ENCODE data around the gene ADGRD2. TPM values are rescaled to one million over a fixed set of nuclear protein-coding genes. Genes with fewer than 3 reads are reported as not detected.

The ADGRD2 gene
- total RNA-seq, 5 donors from 2014 or later (not counting 1 experiment from before 2014, with no cell fraction given), result not detected

DNA sequence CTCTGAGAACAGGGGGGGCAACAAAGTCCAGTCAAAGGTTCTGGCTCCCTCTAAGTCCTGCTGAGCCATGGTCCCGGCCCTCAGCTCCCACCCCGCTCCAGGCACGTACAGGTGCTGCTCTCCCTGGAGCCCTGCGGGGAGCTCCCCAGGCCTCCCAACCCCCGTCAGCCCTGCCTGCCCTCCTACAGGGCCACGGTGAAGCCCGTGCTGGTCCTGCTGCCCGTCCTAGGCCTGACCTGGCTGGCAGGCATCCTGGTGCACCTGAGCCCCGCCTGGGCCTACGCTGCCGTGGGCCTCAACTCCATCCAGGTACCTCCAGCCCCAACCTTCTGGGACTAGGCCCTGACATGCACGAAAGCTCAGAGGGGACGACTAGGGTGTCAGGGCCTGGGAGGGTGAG is 20.1 kb downstream of the ADGRD2 start:
- no peaks in the 10 kb centered on the region for H3K36me3 Mint-ChIP-seq
- H3K4me1 ChIP-seq (ENCODE audit: control insufficient read depth in 1 of 2, extremely low read depth in 1 of 2, insufficient read depth in 2 of 2, low read length in 2 of 2), result no peaks in the 10 kb centered on the region
- no peak for DNase-seq
- ChIA-PET CTCF (no interaction called here), POLR2A (no interaction called here)
- no peak overlapping the region for H3K27ac Mint-ChIP-seq
- WGBS (ENCODE audit: insufficient coverage), result 83% methylated on average over 12 of the region's 13 CpGs
- H3K27me3 Mint-ChIP-seq, result peaks cover 9 to 27% of the 10 kb centered on the region in 2 donors
- no peaks in the 10 kb centered on the region for H3K9me3 ChIP-seq
- peaks cover 0 to 52% of the 10 kb centered on the region in 2 experiments for H3K27me3 ChIP-seq (replicated peaks in 1 of 2; ENCODE audit: control insufficient read depth in 2 of 2, extremely low read depth in 1 of 2, insufficient read depth in 2 of 2, low read length in 1 of 2)
- H3K4me3 Mint-ChIP-seq, result no peak overlapping the region
- H3K27ac ChIP-seq (ENCODE audit: low read length), result no peak overlapping the region
- no peaks in the 10 kb centered on the region for H3K36me3 ChIP-seq (ENCODE audit: control insufficient read depth in 2 of 2, extremely low read depth in 1 of 2, insufficient read depth in 1 of 2, low read length in 1 of 2)
- no peaks in the 10 kb centered on the region for H3K9me3 Mint-ChIP-seq
- no peaks in the 10 kb centered on the region for H3K4me1 Mint-ChIP-seq
- no peak overlapping the region for H3K4me3 ChIP-seq (ENCODE audit: control insufficient read depth in 1 of 2, extremely low read depth in 1 of 2, low read length in 1 of 2)
- no peak for ATAC-seq (replicated peaks in 1 of 4)

GRCh38 chr9:124470726-124471125 is 20.5 kb downstream of the ADGRD2 start:
- Mint-ChIP-seq H3K4me3 (no peak overlapping the region), H3K4me1 (no peaks in the 10 kb centered on the region), H3K36me3 (no peaks in the 10 kb centered on the region), H3K27ac (no peak overlapping the region), H3K9me3 (no peaks in the 10 kb centered on the region), H3K27me3 (peaks cover 10 to 25% of the 10 kb centered on the region in 2 donors)
- Histone ChIP-seq H3K27me3 (replicated peaks in 1 of 2; ENCODE audit: control insufficient read depth in 2 of 2, extremely low read depth in 1 of 2, insufficient read depth in 2 of 2, low read length in 1 of 2) (peaks cover 0 to 56% of the 10 kb centered on the region in 2 experiments), H3K4me3 (ENCODE audit: control insufficient read depth in 1 of 2, extremely low read depth in 1 of 2, low read length in 1 of 2) (no peak overlapping the region), H3K27ac (ENCODE audit: low read length) (no peak overlapping the region), H3K36me3 (ENCODE audit: control insufficient read depth in 2 of 2, extremely low read depth in 1 of 2, insufficient read depth in 1 of 2, low read length in 1 of 2) (no peaks in the 10 kb centered on the region), H3K9me3 (no peaks in the 10 kb centered on the region), H3K4me1 (ENCODE audit: control insufficient read depth in 1 of 2, extremely low read depth in 1 of 2, insufficient read depth in 2 of 2, low read length in 2 of 2) (no peaks in the 10 kb centered on the region)
- CTCF ChIA-PET, result no interaction called here
- POLR2A ChIA-PET, result no interaction called here
- ATAC-seq (replicated peaks in 1 of 4), result no peak
- WGBS (ENCODE audit: insufficient coverage), result 90% methylated on average over 7 of the region's 7 CpGs
- no peak for DNase-seq

- Histone ChIP-seq H3K9me3 (no peaks in the 10 kb centered on the region), H3K36me3 (ENCODE audit: control insufficient read depth in 2 of 2, extremely low read depth in 1 of 2, insufficient read depth in 1 of 2, low read length in 1 of 2) (no peaks in the 10 kb centered on the region), H3K4me3 (ENCODE audit: control insufficient read depth in 1 of 2, extremely low read depth in 1 of 2, low read length in 1 of 2) (no peak overlapping the region), H3K4me1 (ENCODE audit: control insufficient read depth in 1 of 2, extremely low read depth in 1 of 2, insufficient read depth in 2 of 2, low read length in 2 of 2) (no peaks in the 10 kb centered on the region), H3K27me3 (replicated peaks in 1 of 2; ENCODE audit: control insufficient read depth in 2 of 2, extremely low read depth in 1 of 2, insufficient read depth in 2 of 2, low read length in 1 of 2) (peaks cover 0 to 61% of the 10 kb centered on the region in 2 experiments), H3K27ac (ENCODE audit: low read length) (no peak overlapping the region)
- no peak overlapping the region for H3K27ac Mint-ChIP-seq
- H3K27me3 Mint-ChIP-seq, result peaks cover 10 to 32% of the 10 kb centered on the region in 2 donors
- no peak for ATAC-seq (replicated peaks in 1 of 4)
- no peak overlapping the region for H3K4me3 Mint-ChIP-seq
- H3K36me3 Mint-ChIP-seq, result no peaks in the 10 kb centered on the region
- WGBS (ENCODE audit: insufficient coverage), result 71% methylated on average over 9 of the region's 9 CpGs
- no peak for DNase-seq
- ChIA-PET CTCF (no interaction called here), POLR2A (no interaction called here)
- no peaks in the 10 kb centered on the region for H3K9me3 Mint-ChIP-seq
- no peaks in the 10 kb centered on the region for H3K4me1 Mint-ChIP-seq
Measured at GRCh38 chr9:124471761-124472160, 21.5 kb downstream of the ADGRD2 start.

DNA sequence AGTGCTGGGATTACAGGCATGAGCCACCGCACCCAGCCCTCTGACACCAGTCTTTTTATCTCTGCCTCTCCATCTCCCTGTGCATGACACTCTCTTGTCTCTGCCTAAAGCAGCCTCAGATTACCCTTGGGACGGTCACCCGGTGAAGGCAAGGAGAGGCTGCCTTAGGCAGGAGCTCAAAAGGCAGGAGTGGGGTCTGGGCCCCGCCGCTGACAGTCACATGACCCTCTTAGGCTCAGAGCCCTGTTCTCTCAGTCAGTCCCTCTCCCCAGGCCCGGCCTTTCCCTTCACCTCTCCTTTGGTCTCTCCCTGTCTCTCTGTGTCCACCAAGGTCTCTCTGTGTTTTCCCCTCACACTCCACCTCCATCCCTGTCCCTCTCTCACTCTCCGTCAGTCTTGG is 22.5 kb downstream of the ADGRD2 start:
- Histone ChIP-seq H3K36me3 (ENCODE audit: control insufficient read depth in 2 of 2, extremely low read depth in 1 of 2, insufficient read depth in 1 of 2, low read length in 1 of 2) (no peaks in the 10 kb centered on the region), H3K27me3 (replicated peaks in 1 of 2; ENCODE audit: control insufficient read depth in 2 of 2, extremely low read depth in 1 of 2, insufficient read depth in 2 of 2, low read length in 1 of 2) (peaks cover 0 to 66% of the 10 kb centered on the region in 2 experiments), H3K4me3 (ENCODE audit: control insufficient read depth in 1 of 2, extremely low read depth in 1 of 2, low read length in 1 of 2) (no peak overlapping the region), H3K4me1 (ENCODE audit: control insufficient read depth in 1 of 2, extremely low read depth in 1 of 2, insufficient read depth in 2 of 2, low read length in 2 of 2) (peaks cover 0 to 5% of the 10 kb centered on the region in 2 experiments), H3K9me3 (no peaks in the 10 kb centered on the region), H3K27ac (ENCODE audit: low read length) (no peak overlapping the region)
- Mint-ChIP-seq H3K9me3 (no peaks in the 10 kb centered on the region), H3K4me1 (no peaks in the 10 kb centered on the region), H3K36me3 (no peaks in the 10 kb centered on the region), H3K27ac (no peak overlapping the region), H3K27me3 (peaks cover 10 to 32% of the 10 kb centered on the region in 2 donors), H3K4me3 (no peak overlapping the region)
- 89% methylated on average over 4 of the region's 7 CpGs for WGBS (ENCODE audit: insufficient coverage)
- CTCF ChIA-PET, result no interaction called here
- POLR2A ChIA-PET, result interaction anchor here in 1 of 2 donors (0.6 kb wide), 1 partner anchor 860 kb away, joined by 8 read pairs; no protein-coding TSS in a partner anchor
- ATAC-seq (replicated peaks in 1 of 4), result no peak
- DNase-seq, result no peak

DNA sequence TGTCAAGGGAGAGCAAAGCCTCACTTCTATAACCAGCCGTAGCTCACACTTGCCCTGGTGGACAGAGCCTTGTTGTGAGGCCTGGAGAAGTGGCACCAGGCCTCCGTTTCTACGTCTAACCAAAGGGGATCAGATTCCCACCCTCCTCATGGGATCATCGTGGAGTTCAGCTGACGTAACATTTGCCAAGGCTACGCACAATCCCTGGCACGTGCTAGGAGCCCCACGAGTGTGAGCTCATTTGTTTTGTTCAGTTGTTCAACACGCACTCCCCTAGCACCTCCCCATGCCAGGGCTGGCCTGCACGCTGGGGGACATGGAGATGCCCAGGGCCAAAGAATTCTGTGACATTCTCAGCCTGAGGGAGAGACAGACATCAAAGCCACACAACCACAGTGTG is 23.1 kb downstream of the ADGRD2 start:
- Histone ChIP-seq H3K4me1 (ENCODE audit: control insufficient read depth in 1 of 2, extremely low read depth in 1 of 2, insufficient read depth in 2 of 2, low read length in 2 of 2) (peaks cover 0 to 5% of the 10 kb centered on the region in 2 experiments), H3K27ac (ENCODE audit: low read length) (no peak overlapping the region), H3K27me3 (replicated peaks in 1 of 2; ENCODE audit: control insufficient read depth in 2 of 2, extremely low read depth in 1 of 2, insufficient read depth in 2 of 2, low read length in 1 of 2) (peaks cover 0 to 65% of the 10 kb centered on the region in 2 experiments), H3K36me3 (ENCODE audit: control insufficient read depth in 2 of 2, extremely low read depth in 1 of 2, insufficient read depth in 1 of 2, low read length in 1 of 2) (no peaks in the 10 kb centered on the region), H3K4me3 (ENCODE audit: control insufficient read depth in 1 of 2, extremely low read depth in 1 of 2, low read length in 1 of 2) (no peak overlapping the region), H3K9me3 (no peaks in the 10 kb centered on the region)
- Mint-ChIP-seq H3K9me3 (no peaks in the 10 kb centered on the region), H3K27ac (no peak overlapping the region), H3K36me3 (no peaks in the 10 kb centered on the region), H3K4me1 (no peaks in the 10 kb centered on the region), H3K27me3 (peaks cover 12 to 35% of the 10 kb centered on the region in 2 donors), H3K4me3 (no peak overlapping the region)
- ATAC-seq (replicated peaks in 1 of 4), result no peak
- POLR2A ChIA-PET, result interaction anchor here in 1 of 2 donors (0.6 kb wide), 1 partner anchor 860 kb away, joined by 8 read pairs; no protein-coding TSS in a partner anchor
- CTCF ChIA-PET, result no interaction called here
- WGBS (ENCODE audit: insufficient coverage), result 92% methylated on average over 7 of the region's 10 CpGs
- no peak for DNase-seq

DNA sequence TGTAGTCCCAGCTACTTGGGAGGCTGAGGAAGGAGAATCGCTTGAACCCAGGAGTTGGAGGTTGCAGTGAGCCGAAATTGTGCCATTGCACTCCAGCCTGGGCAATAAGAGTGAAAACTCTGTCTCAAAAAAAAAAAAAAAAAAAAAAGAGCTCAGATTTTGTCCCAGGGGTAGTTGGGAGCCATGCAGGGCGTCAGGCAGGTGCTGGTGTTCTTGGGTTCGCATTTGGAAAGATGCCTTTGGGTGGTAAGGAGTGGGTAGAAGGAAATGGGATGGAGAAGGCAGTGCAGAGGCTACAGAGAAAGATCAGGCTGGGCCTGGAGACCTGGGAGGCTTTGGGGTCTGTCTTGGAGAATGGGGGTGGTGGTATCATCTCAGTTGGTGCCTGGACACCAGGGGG is 23.9 kb downstream of the ADGRD2 start:
- Histone ChIP-seq H3K4me1 (ENCODE audit: control insufficient read depth in 1 of 2, extremely low read depth in 1 of 2, insufficient read depth in 2 of 2, low read length in 2 of 2) (peaks cover 0 to 5% of the 10 kb centered on the region in 2 experiments), H3K4me3 (ENCODE audit: control insufficient read depth in 1 of 2, extremely low read depth in 1 of 2, low read length in 1 of 2) (no peak overlapping the region), H3K9me3 (no peaks in the 10 kb centered on the region), H3K27ac (ENCODE audit: low read length) (no peak overlapping the region), H3K36me3 (ENCODE audit: control insufficient read depth in 2 of 2, extremely low read depth in 1 of 2, insufficient read depth in 1 of 2, low read length in 1 of 2) (no peaks in the 10 kb centered on the region), H3K27me3 (replicated peaks in 1 of 2; ENCODE audit: control insufficient read depth in 2 of 2, extremely low read depth in 1 of 2, insufficient read depth in 2 of 2, low read length in 1 of 2) (peaks cover 0 to 71% of the 10 kb centered on the region in 2 experiments)
- Mint-ChIP-seq H3K4me3 (no peak overlapping the region), H3K27ac (no peak overlapping the region), H3K9me3 (no peaks in the 10 kb centered on the region), H3K4me1 (no peaks in the 10 kb centered on the region), H3K27me3 (peaks cover 16 to 38% of the 10 kb centered on the region in 2 donors), H3K36me3 (no peaks in the 10 kb centered on the region)
- WGBS (ENCODE audit: insufficient coverage), result 65% methylated on average over 2 of the region's 4 CpGs
- POLR2A ChIA-PET, result interaction anchor here in 1 of 2 donors (0.6 kb wide), 1 partner anchor 21 kb away, joined by 5 read pairs; no protein-coding TSS in a partner anchor
- ATAC-seq (replicated peaks in 1 of 4), result no peak
- no peak for DNase-seq
- CTCF ChIA-PET, result no interaction called here
